K562 (cell line): ENCODE results near the gene MYL3. TPM values are rescaled to one million over a fixed set of nuclear protein-coding genes. Genes with fewer than 3 reads are reported as not detected.

Experiments
- ATAC-seq: fragments of 200-7000 bp; cut with Tn5 transposase; 3 replicates; pipeline ENCODE4 v1.9.1; 2020; ENCODE audit warnings: moderate library complexity
- BruUV-seq: library from RNA; stranded (reverse); fragments of 400-500 nt; replicated peaks from 2 replicates; lab custom pipeline; 2021; lab: Mats Ljungman, UMichigan
- CTCF ChIA-PET: fragments of 300-600 bp; formaldehyde crosslinking; extraction: SDS; loops from one replicate; lab custom pipeline; 2021; ENCODE audit warnings: low intra/inter-chr PET ratio; lab: Yijun Ruan, JAX
- POLR2A ChIA-PET: fragments of 300-600, 350-650 bp; sonication (Branson Sonifier 250); formaldehyde crosslinking; extraction: SDS; loops from one replicate; lab custom pipeline; 2021; ENCODE audit warnings: antibody characterized with exemption, inconsistent platforms; lab: Yijun Ruan, JAX
- DNase-seq, 4 experiments: peaks; one replicate each; pipeline versions ENCODE4 v3.0.0 to v3.0.0-alpha.2; 2011 to 2018; ENCODE audit warnings: low spot score in 3 of 4, mixed read lengths in 3 of 4; ENCODE audit errors: extremely low read depth in 1 of 4
- FAIRE-seq: peaks from 2 replicates; lab custom pipeline; 2011; peaks lifted over from hg19 to GRCh38; lab: Jason Lieb, UNC
- H2AFZ ChIP-seq: 2 replicates; pipeline ENCODE4 v1.6.0; 2011; ENCODE audit warnings: low read depth, low read length, control low read depth, inconsistent platforms
- H3K27ac ChIP-seq: fragments of 200-600 bp; 3 replicates; pipeline ENCODE4 v1.8.0; 2011; ENCODE audit warnings: low read depth, mild to moderate bottlenecking, control low read depth, inconsistent platforms, low read length, moderate library complexity, mixed read lengths; ENCODE audit errors: extremely low read depth
- H3K27me3 ChIP-seq, 2 experiments: fragments of 300-600 bp in 1 of 2; 2 replicates in 1 of 2; 3 replicates in 1 of 2; pipeline versions ENCODE4 v1.6.0 to v1.8.0; 2011; ENCODE audit warnings: inconsistent platforms in 2 of 2, low read length in 2 of 2, mild to moderate bottlenecking in 1 of 2, mixed read lengths in 1 of 2, moderate library complexity in 1 of 2; ENCODE audit not compliant: control insufficient read depth in 2 of 2, insufficient read depth in 2 of 2
- H3K36me3 ChIP-seq: fragments of 300-600 bp; 3 replicates; pipeline ENCODE4 v1.8.0; 2011; ENCODE audit warnings: mild to moderate bottlenecking, low read length, inconsistent platforms; ENCODE audit not compliant: control insufficient read depth, insufficient read depth
- H3K4me1 ChIP-seq, 2 experiments: fragments of 200-600 bp in 1 of 2; replicated peaks in 1 of 2; 2 replicates in 1 of 2; 3 replicates in 1 of 2; pipeline versions ENCODE4 v1.5.1 to v1.8.0; 2011; ENCODE audit warnings: inconsistent platforms in 2 of 2, low read length in 2 of 2, mild to moderate bottlenecking in 1 of 2, mixed read lengths in 1 of 2, moderate library complexity in 1 of 2; ENCODE audit not compliant: control insufficient read depth in 2 of 2, insufficient read depth in 2 of 2
- H3K4me2 ChIP-seq: 2 replicates; pipeline ENCODE4 v1.6.1; 2011; ENCODE audit warnings: low read length, control low read depth, inconsistent platforms, mixed read lengths; ENCODE audit not compliant: insufficient read depth
- H3K4me3 ChIP-seq: fragments of 200-600 bp; sonication (generic), shearing (Covaris generic); 2 replicates; pipeline ENCODE4 v1.5.1; 2016; ENCODE audit warnings: control low read depth, inconsistent platforms
- H3K79me2 ChIP-seq: fragments of 200-600 bp; 3 replicates; pipeline ENCODE4 v1.8.0; 2011; ENCODE audit warnings: low read length, inconsistent platforms; ENCODE audit not compliant: control insufficient read depth, insufficient read depth
- H3K9ac ChIP-seq, 2 experiments: 2 replicates each; pipeline versions ENCODE4 v1.6.0 to v1.6.1; 2011; ENCODE audit warnings: low read depth in 2 of 2, low read length in 2 of 2, control low read depth in 1 of 2, inconsistent platforms in 1 of 2, mild to moderate bottlenecking in 1 of 2, mixed read lengths in 1 of 2; ENCODE audit not compliant: insufficient read depth in 1 of 2
- H3K9me1 ChIP-seq: one replicate; pipeline ENCODE4 v1.6.0; 2011; ENCODE audit warnings: inconsistent platforms, mild to moderate bottlenecking, low read length, moderate library complexity; ENCODE audit not compliant: control insufficient read depth, insufficient read depth
- H3K9me3 ChIP-seq: replicated peaks from 2 replicates; pipeline ENCODE4 v1.5.1; 2011; ENCODE audit warnings: low read depth, low read length, inconsistent platforms; ENCODE audit not compliant: control insufficient read depth, insufficient read depth
- H4K20me1 ChIP-seq: replicated peaks from 2 replicates; pipeline ENCODE4 v1.6.1; 2011; ENCODE audit warnings: low read length, inconsistent platforms, mixed read lengths; ENCODE audit not compliant: control insufficient read depth, insufficient read depth
- CCNT2 ChIP-seq: IDR thresholded peaks from 2 replicates; pipeline ENCODE4 v1.6.1; 2011; ENCODE audit warnings: borderline replicate concordance, low read depth, mild to moderate bottlenecking, moderate library complexity, mixed read lengths, low read length; ENCODE audit not compliant: insufficient read length; ENCODE audit errors: extremely low read depth
- NFRKB ChIP-seq: fragments of 450-650 bp; IDR thresholded peaks from 2 replicates; pipeline ENCODE4 v1.6.1; 2016; ENCODE audit warnings: low read depth
- OTX1 ChIP-seq: fragments of 450-650 bp; formaldehyde crosslinking; IDR thresholded peaks from 2 replicates; pipeline ENCODE4 v1.4.0; 2022; ENCODE audit warnings: mild to moderate bottlenecking
- PHF21A ChIP-seq: fragments of 450-650 bp; IDR thresholded peaks from 2 replicates; pipeline ENCODE4 v1.6.1; 2017; ENCODE audit warnings: low read depth, borderline replicate concordance
- PTBP1 ChIP-seq: fragments of 200-400 bp; formaldehyde crosslinking; IDR thresholded peaks from 2 replicates; pipeline ENCODE4 v1.6.1; 2017; ENCODE audit warnings: low read depth, low read length
- RBBP5 ChIP-seq: fragments of 200-600 bp; sonication (generic); IDR thresholded peaks from 2 replicates; pipeline ENCODE4 v1.6.1; 2012; ENCODE audit warnings: borderline replicate concordance, mild to moderate bottlenecking, low read length, control low read depth, inconsistent platforms; ENCODE audit not compliant: insufficient read depth, poor library complexity, severe bottlenecking
- VEZF1 ChIP-seq: fragments of 200-800 bp; sonication (Bioruptor generic); IDR thresholded peaks from 2 replicates; pipeline ENCODE4 v1.6.1; 2017; ENCODE audit warnings: missing genetic modification characterization, missing compliant biosample characterization
- ZBTB7A ChIP-seq: IDR thresholded peaks from 2 replicates; pipeline ENCODE4 v1.6.1; 2011; ENCODE audit warnings: low read depth, mild to moderate bottlenecking, low read length, moderate library complexity, borderline replicate concordance; ENCODE audit not compliant: control insufficient read depth
- ZNF445 ChIP-seq: fragments of 250-450 bp; sonication (Bioruptor Pico); IDR thresholded peaks from 2 replicates; pipeline ENCODE4 v1.4.0; 2020; ENCODE audit warnings: low read depth, mild to moderate bottlenecking, moderate library complexity
- ZNF766 ChIP-seq: fragments of 200-800 bp; sonication (Bioruptor generic); conservative IDR thresholded peaks from 2 replicates; pipeline ENCODE4 v1.6.1; 2016; ENCODE audit warnings: missing genetic modification characterization, missing compliant biosample characterization
- WGBS: fragments of 100-300 bp; shearing (Covaris generic); methylation state at CpG from one replicate; pipeline ENCODE4 v1.1.6; 2016; ENCODE audit warnings: low coverage, mixed read lengths; ENCODE audit not compliant: insufficient coverage; ENCODE audit errors: missing lambda C conversion rate; 5-methylcytosine and 5-hydroxymethylcytosine counted together
- in situ Hi-C: fragments of 300-500 bp; cut with MboI; formaldehyde crosslinking; loops from 4 replicates; pipeline ENCODE4 v1.15.0; 2018; ENCODE audit warnings: inconsistent platforms, mixed read lengths
- intact Hi-C: fragments of 100-400 bp; cut with micrococcal nuclease; formaldehyde crosslinking; loops from 2 replicates; pipeline ENCODE4 v1.14.2; 2022
- polyA plus RNA-seq, 8 experiments: library from polyadenylated mRNA; depleted of rRNA in 4 of 8; stranded (reverse) in 5 of 8; unstranded in 3 of 8; fragments of >200 nt; fragmentation: Nextera tagmentation in 2 of 8; fragmentation: Illumina TruSeq in 1 of 8; extraction: Ambion mirVana in 2 of 8; extraction: Trizol in 1 of 8; gene quantifications; 2 replicates each; pipeline versions ENCODE4 v1.2.1 to v1.2.3, GENCODE V29; 2011 to 2014; ENCODE audit warnings: inconsistent platforms in 1 of 8, missing spikeins in 1 of 8
- total RNA-seq, 7 experiments: library from RNA; depleted of rRNA in 6 of 7; stranded (reverse); fragments of >200 nt in 6 of 7; fragmentation: Illumina TruSeq in 2 of 7; extraction: Trizol in 2 of 7; gene quantifications; 2 replicates each; pipeline versions ENCODE4 v1.2.1 to v1.2.3, GENCODE V29; 2011 to 2021; ENCODE audit warnings: low replicate concordance in 1 of 7

The MYL3 gene
- total and polyA plus RNA-seq, 9 of the 15 experiments (the other 6 are each of a cell fraction or from before 2014, with no cell fraction given) = 0.14 to 0.45 TPM; not detected in 7

GRCh38 chr3:46881596-46882376, 18.5 kb upstream of the MYL3 start:
- Histone ChIP-seq H3K36me3 (no peaks in the 10 kb centered on the region), H3K9me1 (no peaks in the 10 kb centered on the region), H3K79me2 (no peaks in the 10 kb centered on the region), H3K9ac (no peak overlapping the region), H2AFZ (no peak overlapping the region), H3K4me3 (peak overlapping the region; percentile 21; the same call in 1 of the 2 replicates), H4K20me1 (peaks cover 20% of the 10 kb centered on the region), H3K27me3 (peaks cover 46 to 66% of the 10 kb centered on the region in 2 experiments), H3K27ac (no peak overlapping the region), H3K4me1 (peaks cover 0 to 30% of the 10 kb centered on the region in 2 experiments; a peak in 3 of 5 replicates), H3K4me2 (no peak overlapping the region), H3K9me3 (no peaks in the 10 kb centered on the region)
- CTCF ChIA-PET = no interaction called here
- ATAC-seq = peak; percentile 42
- intact Hi-C loops (no loop called here), in situ Hi-C loops (no loop called here)
- DNase-seq = peak; percentile 26 to 87 (median 71)
- WGBS = 5% methylated on average over 43 of the region's 83 CpGs
- TF ChIP-seq PTBP1 (no peak), ZBTB7A (peak; percentile 25; the same call in 1 of the 2 replicates), CCNT2 (peak; percentile 15), VEZF1 (CRISPR knock-in tag) (peak; percentile 60), OTX1 (no peak), PHF21A (no peak), ZNF445 (CRISPR knock-in tag) (no peak), NFRKB (no peak), RBBP5 (no peak), ZNF766 (CRISPR knock-in tag) (no peak)
- no TSS peak for BruUV-seq
- POLR2A ChIA-PET = interaction anchor here (0.6 to 1.0 kb wide), 2 partner anchors 11 to 14 kb away, joined by 3 to 5 read pairs; no protein-coding TSS in a partner anchor
- no peak for FAIRE-seq
